Fibroblast of lung (primary cell): Measurements from ENCODE around the gene OBSCN. TPM values are rescaled to one million over a fixed set of nuclear protein-coding genes. Genes with fewer than 3 reads are reported as not detected.

ENCODE experiments used
- DNase-seq, 2 donors: peaks; one replicate each; pipeline versions ENCODE4 v3.0.0 to v3.0.0-alpha.2; 2010; ENCODE audit warnings: low read depth in 2 of 2
- H2AFZ ChIP-seq: 2 replicates; pipeline ENCODE4 v1.5.1; 2012; ENCODE audit warnings: low read length, control low read depth, inconsistent platforms
- H3K27ac ChIP-seq: 2 replicates; pipeline ENCODE4 v1.5.1; 2011; ENCODE audit warnings: low read length, control low read depth; ENCODE audit not compliant: insufficient read depth
- H3K27me3 ChIP-seq: 2 replicates; pipeline ENCODE4 v1.5.1; 2011; ENCODE audit warnings: mild to moderate bottlenecking, low read length; ENCODE audit not compliant: control insufficient read depth, insufficient read depth
- H3K36me3 ChIP-seq: 2 replicates; pipeline ENCODE4 v1.5.1; 2011; ENCODE audit warnings: low read length; ENCODE audit not compliant: control insufficient read depth, insufficient read depth
- H3K4me1 ChIP-seq: 2 replicates; pipeline ENCODE4 v1.5.1; 2011; ENCODE audit warnings: low read length; ENCODE audit not compliant: control insufficient read depth, insufficient read depth; ENCODE audit errors: extremely low read depth
- H3K4me2 ChIP-seq: 2 replicates; pipeline ENCODE4 v1.5.1; 2011; ENCODE audit warnings: low read length, control low read depth; ENCODE audit not compliant: insufficient read depth; ENCODE audit errors: extremely low read depth
- H3K4me3 ChIP-seq, 4 experiments: fragments of 200-600 bp in 1 of 4; sonication (generic) in 1 of 4; replicated peaks in 1 of 4; 2 replicates each; pipeline ENCODE4 v1.5.1; 2011 to 2016; ENCODE audit warnings: low read length in 4 of 4, low read depth in 3 of 4, mild to moderate bottlenecking in 3 of 4, control low read depth in 2 of 4, inconsistent platforms in 1 of 4, mixed read lengths in 1 of 4; ENCODE audit not compliant: insufficient read depth in 1 of 4; ENCODE audit errors: control extremely low read depth in 1 of 4
- H3K79me2 ChIP-seq: 2 replicates; pipeline ENCODE4 v1.5.1; 2012; ENCODE audit warnings: mild to moderate bottlenecking, low read length, inconsistent platforms; ENCODE audit not compliant: control insufficient read depth, insufficient read depth
- H3K9ac ChIP-seq: 2 replicates; pipeline ENCODE4 v1.5.1; 2011; ENCODE audit warnings: mild to moderate bottlenecking, low read length, control low read depth; ENCODE audit not compliant: insufficient read depth
- H3K9me3 ChIP-seq: 2 replicates; pipeline ENCODE4 v1.5.1; 2012; ENCODE audit warnings: low read depth, low read length; ENCODE audit not compliant: control insufficient read depth, insufficient read depth
- H4K20me1 ChIP-seq: 2 replicates; pipeline ENCODE4 v1.5.1; 2011; ENCODE audit warnings: low read length; ENCODE audit not compliant: control insufficient read depth, insufficient read depth; ENCODE audit errors: extremely low read depth
- CTCF ChIP-seq, 2 donors: IDR thresholded peaks in 1 of 2; conservative IDR thresholded peaks in 1 of 2; 1 replicate in 1 of 2; 2 replicates in 1 of 2; pipeline ENCODE4 v1.5.1; 2011 to 2012; ENCODE audit warnings: low read length in 2 of 2, control low read depth in 1 of 2, inconsistent platforms in 1 of 2, low read depth in 1 of 2, mild to moderate bottlenecking in 1 of 2
- EZH2 ChIP-seq: IDR thresholded peaks from 2 replicates; pipeline ENCODE4 v1.5.1; 2012; ENCODE audit warnings: low read length, control low read depth, mild to moderate bottlenecking; ENCODE audit errors: missing control alignments
- polyA plus RNA-seq, 2 donors: library from polyadenylated mRNA; depleted of rRNA in 1 of 2; stranded (reverse) in 1 of 2; unstranded in 1 of 2; fragments of >200 nt; gene quantifications; 2 replicates each; pipeline ENCODE4 v1.2.1, GENCODE V29; 2011 to 2012; ENCODE audit warnings: missing spikeins in 1 of 2
- total RNA-seq: library from RNA; depleted of rRNA; stranded (reverse); fragments of >200 nt; gene quantifications from 2 replicates; pipeline ENCODE4 v1.2.1, GENCODE V29; 2014

OBSCN gene
- total and polyA plus RNA-seq, 2 donors (not counting 1 experiment from before 2014, with no cell fraction given), result 0.87 to 16.8 TPM

DNA sequence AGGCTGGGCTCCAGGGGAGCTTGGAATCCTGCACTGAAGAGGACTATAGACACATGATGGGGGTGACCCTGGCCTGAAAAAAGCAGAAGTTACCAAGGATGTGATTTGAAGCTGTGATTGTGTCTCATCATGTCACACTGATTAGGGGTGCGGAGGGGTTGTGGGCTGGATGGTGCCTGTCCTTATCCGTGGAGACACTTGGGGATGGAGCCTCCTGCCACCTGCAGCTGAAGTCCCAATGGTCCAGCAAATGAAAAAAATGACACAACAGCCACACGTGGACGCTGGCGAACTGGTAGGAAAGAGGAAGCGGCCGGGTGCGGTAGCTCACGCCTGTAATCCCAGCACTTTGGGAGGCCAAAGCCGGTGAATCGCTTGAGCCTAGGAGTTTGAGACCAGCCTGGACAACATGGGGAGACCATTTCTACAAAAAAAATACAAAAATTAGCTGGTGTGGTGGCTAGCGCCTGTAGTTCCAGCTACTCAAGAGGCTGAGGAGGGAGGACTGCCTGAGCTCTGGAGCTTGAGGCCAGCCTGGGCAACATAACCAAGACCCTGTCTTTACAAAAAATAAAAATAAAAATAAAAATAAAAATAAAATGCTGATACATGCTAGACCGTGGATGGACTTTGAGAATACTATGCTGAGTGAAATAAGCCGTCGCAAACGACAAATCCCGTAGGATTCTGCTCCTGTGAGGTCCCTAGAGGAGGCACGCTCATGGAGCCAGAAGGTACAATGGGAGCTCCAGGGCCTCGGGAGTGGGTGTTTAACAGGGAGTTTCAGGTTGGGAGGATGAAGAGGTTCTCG, 43.1 kb upstream of the OBSCN start:
- no peaks in the 10 kb centered on the region for H3K9me3 ChIP-seq
- no peak for TF ChIP-seq CTCF (conservative IDR thresholded peaks at IDR 0.05 in 1 of 2, IDR thresholded peaks at IDR 0.05 in 1 of 2; ENCODE audit: low read depth in 1 of 2, low read length in 2 of 2)
- TF ChIP-seq EZH2, result no peak
- peak overlapping the region; percentile 96 for H3K4me2 ChIP-seq
- H2AFZ ChIP-seq, result peak overlapping the region; percentile 72
- no peaks in the 10 kb centered on the region for H4K20me1 ChIP-seq
- H3K4me3 ChIP-seq, result peak overlapping the region; percentile 58 to 80 (median 66)
- peak overlapping the region; percentile 63 for H3K9ac ChIP-seq
- DNase-seq, result no peak
- H3K27ac ChIP-seq, result peak overlapping the region; percentile 91
- no peaks in the 10 kb centered on the region for H3K79me2 ChIP-seq
- no peaks in the 10 kb centered on the region for H3K36me3 ChIP-seq
- H3K27me3 ChIP-seq, result no peaks in the 10 kb centered on the region
- H3K4me1 ChIP-seq, result peaks cover 3% of the 10 kb centered on the region

GRCh38 chr1:228165372-228166169, 42.3 kb upstream of the OBSCN start, which contains the start of gene IBA57:
Gene IBA57 (plus strand): TSS chr1:228165804. CDS start chr1:228165817, 13 bp downstream.
- H3K4me1 ChIP-seq, result peaks cover 3% of the 10 kb centered on the region

More at GRCh38 chr1:228165372-228166169, 42.3 kb upstream of the OBSCN start, which contains the start of gene IBA57:
- peak; percentile 98 to 99 for DNase-seq
- H4K20me1 ChIP-seq, result no peaks in the 10 kb centered on the region
- H3K4me3 ChIP-seq, result peak within 1 kb of the TSS; percentile 58 to 80 (median 66)
- H3K4me2 ChIP-seq, result peak within 1 kb of the TSS; percentile 96
- peak within 1 kb of the TSS; percentile 72 for H2AFZ ChIP-seq
- no peaks in the 10 kb centered on the region for H3K79me2 ChIP-seq
- no peaks in the 10 kb centered on the region for H3K36me3 ChIP-seq
- H3K27ac ChIP-seq, result peak within 1 kb of the TSS; percentile 97
- H3K27me3 ChIP-seq, result no peaks in the 10 kb centered on the region
- H3K9me3 ChIP-seq, result no peaks in the 10 kb centered on the region
- peak within 1 kb of the TSS; percentile 100 for H3K9ac ChIP-seq
- TF ChIP-seq CTCF (conservative IDR thresholded peaks at IDR 0.05 in 1 of 2, IDR thresholded peaks at IDR 0.05 in 1 of 2; ENCODE audit: low read depth in 1 of 2, low read length in 2 of 2), result peak; percentile 63 to 74
- TF ChIP-seq EZH2, result no peak
